HG03575 (cell line): ENCODE measurements around the gene GRB10.

Experiments used
- ATAC-seq: cut with Tn5 transposase; IDR thresholded peaks from one replicate; pipeline ENCODE4 v1.9.1; 2021; ENCODE audit not compliant: unreplicated experiment, insufficient number of reproducible peaks, low FRiP score; ENCODE audit errors: extremely low read depth

GRB10 gene

GRCh38 chr7:50805447-50806125 lies 22.9 kb upstream of the GRB10 start:
- ATAC-seq, result no peak

GRCh38 chr7:50803359-50804337 lies 21.0 kb upstream of the GRB10 start:
- no peak for ATAC-seq

- no peak for ATAC-seq
Measured at GRCh38 chr7:50801907-50802306, 19.2 kb upstream of the GRB10 start.

- no peak for ATAC-seq
Measured at GRCh38 chr7:50799873-50800272, 17.2 kb upstream of the GRB10 start.

GRCh38 chr7:50798126-50798525 lies 15.4 kb upstream of the GRB10 start:
- ATAC-seq, result no peak

GRCh38 chr7:50795831-50796230 lies 13.1 kb upstream of the GRB10 start:
- ATAC-seq, result no peak

GRCh38 chr7:50795253-50795652 lies 12.6 kb upstream of the GRB10 start:
- ATAC-seq, result no peak

- no peak for ATAC-seq
Measured at GRCh38 chr7:50793947-50794570, 11.4 kb upstream of the GRB10 start.

GRCh38 chr7:50793120-50793946 lies 10.6 kb upstream of the GRB10 start:
- ATAC-seq, result no peak

GRCh38 chr7:50792342-50793119 lies 9.8 kb upstream of the GRB10 start:
- ATAC-seq, result no peak

- no peak for ATAC-seq
Measured at GRCh38 chr7:50791938-50792341, 9.2 kb upstream of the GRB10 start.

GRCh38 chr7:50791363-50791937 lies 8.8 kb upstream of the GRB10 start:
- ATAC-seq, result no peak

GRCh38 chr7:50790381-50790780 lies 7.7 kb upstream of the GRB10 start:
- ATAC-seq, result no peak

GRCh38 chr7:50788382-50788781 lies 5.7 kb upstream of the GRB10 start:
- ATAC-seq, result no peak

GRCh38 chr7:50787825-50788224 lies 5.1 kb upstream of the GRB10 start:
- no peak for ATAC-seq

GRCh38 chr7:50785346-50785745 lies 2.6 kb upstream of the GRB10 start:
- no peak for ATAC-seq

- ATAC-seq, result no peak
Measured at GRCh38 chr7:50783801-50784507, 1.3 kb upstream of the GRB10 start.
